B cell (primary cell): ENCODE results near the gene CALR. TPM values are rescaled to one million over a fixed set of nuclear protein-coding genes. Genes with fewer than 3 reads are reported as not detected.

ENCODE experiments used
- ATAC-seq: fragments of 200-7000 bp; cut with Tn5 transposase; one replicate; pipeline ENCODE4 v1.10.0; 2021; ENCODE audit warnings: low read depth, mild to moderate bottlenecking, moderate number of reproducible peaks, moderate library complexity
- CTCF ChIA-PET: fragments of 350-600 bp; sonication (Branson Sonifier 250); formaldehyde crosslinking; loops from one replicate; lab custom pipeline; 2021; ENCODE audit warnings: antibody characterized with exemption, inconsistent platforms; lab: Charles Lee
- POLR2A ChIA-PET: fragments of 350-600 bp; sonication (Branson Sonifier 250); formaldehyde crosslinking; loops from one replicate; lab custom pipeline; 2021; ENCODE audit warnings: antibody characterized with exemption; lab: Charles Lee
- DNase-seq: peaks from one replicate; pipeline ENCODE4 v3.0.0; 2013
- H2AFZ ChIP-seq: 2 replicates; pipeline ENCODE4 v1.6.1; 2012; ENCODE audit warnings: mild to moderate bottlenecking, low read depth, low read length; ENCODE audit not compliant: insufficient read depth, poor library complexity, severe bottlenecking
- H3K27ac ChIP-seq, 2 donors: 1 replicate in 1 of 2; 2 replicates in 1 of 2; pipeline ENCODE4 v1.5.1; 2012 to 2013; ENCODE audit warnings: low read length in 2 of 2, mild to moderate bottlenecking in 2 of 2, moderate library complexity in 1 of 2
- H3K27me3 ChIP-seq, 4 experiments: fragments of 200-600 bp in 1 of 4; sonication (generic) in 1 of 4; replicated peaks in 1 of 4; 1 replicate in 2 of 4; 2 replicates in 2 of 4; pipeline versions ENCODE4 v1.6.1 to v1.7.0; 2013 to 2016; ENCODE audit warnings: low read length in 3 of 4, mild to moderate bottlenecking in 2 of 4, mixed read lengths in 1 of 4, moderate library complexity in 1 of 4; ENCODE audit not compliant: insufficient read depth in 4 of 4, control insufficient read depth in 3 of 4; ENCODE audit errors: control extremely low read depth in 1 of 4
- H3K36me3 ChIP-seq, 2 experiments: replicated peaks in 1 of 2; 1 replicate in 1 of 2; 2 replicates in 1 of 2; pipeline versions ENCODE4 v1.6.1 to v1.7.1; 2013; ENCODE audit warnings: low read length in 1 of 2; ENCODE audit not compliant: insufficient read depth in 2 of 2, control insufficient read depth in 1 of 2; ENCODE audit errors: control extremely low read depth in 1 of 2, extremely low read depth in 1 of 2
- H3K4me1 ChIP-seq, 2 donors: fragments of 200-600 bp in 1 of 2; sonication (generic) in 1 of 2; 1 replicate in 1 of 2; 2 replicates in 1 of 2; pipeline versions ENCODE4 v1.5.1 to v1.6.1; 2013 to 2017; ENCODE audit warnings: low read length in 2 of 2; ENCODE audit not compliant: control insufficient read depth in 2 of 2, insufficient read depth in 2 of 2
- H3K4me2 ChIP-seq: replicated peaks from 2 replicates; pipeline ENCODE3; 2012; ENCODE audit warnings: mild to moderate bottlenecking, low read depth, low read length; ENCODE audit not compliant: poor library complexity, severe bottlenecking
- H3K4me3 ChIP-seq, 5 experiments: fragments of 200-600 bp in 1 of 5; sonication (generic) in 1 of 5; 1 replicate in 3 of 5; 2 replicates in 2 of 5; pipeline versions ENCODE4 v1.5.1 to v1.7.0; 2011 to 2016; ENCODE audit warnings: low read length in 4 of 5, mild to moderate bottlenecking in 4 of 5, low read depth in 2 of 5, control low read depth in 1 of 5, moderate library complexity in 1 of 5; ENCODE audit not compliant: insufficient read depth in 1 of 5; ENCODE audit errors: control extremely low read depth in 1 of 5, extremely low read depth in 1 of 5
- H3K79me2 ChIP-seq: fragments of 200-600 bp; sonication (generic); one replicate; pipeline ENCODE4 v1.6.0; 2016; ENCODE audit warnings: low read length; ENCODE audit not compliant: control insufficient read depth, insufficient read depth
- H3K9ac ChIP-seq: fragments of 200-600 bp; sonication (generic); 2 replicates; pipeline ENCODE4 v1.6.1; 2017; ENCODE audit warnings: mild to moderate bottlenecking, low read length, moderate library complexity
- H3K9me3 ChIP-seq, 3 donors: one replicate each; pipeline versions ENCODE4 v1.6.1 to v1.7.1; 2013; ENCODE audit warnings: low read length in 2 of 3; ENCODE audit not compliant: control insufficient read depth in 2 of 3, insufficient read depth in 1 of 3; ENCODE audit errors: control extremely low read depth in 1 of 3
- H4K20me1 ChIP-seq: 2 replicates; pipeline ENCODE4 v1.6.0; 2012; ENCODE audit warnings: mild to moderate bottlenecking, low read length; ENCODE audit not compliant: insufficient read depth, control insufficient read depth, poor library complexity, severe bottlenecking
- H3K27ac Mint-ChIP-seq: one replicate; pipeline ENCODE4 v1.8.0; 2021; ENCODE audit warnings: mixed read lengths
- H3K27me3 Mint-ChIP-seq: one replicate; pipeline ENCODE4 v1.8.0; 2021; ENCODE audit warnings: mixed read lengths
- H3K4me1 Mint-ChIP-seq: one replicate; pipeline ENCODE4 v1.8.0; 2021; ENCODE audit warnings: mixed read lengths
- H3K4me3 Mint-ChIP-seq: one replicate; pipeline ENCODE4 v1.8.0; 2021; ENCODE audit warnings: mixed read lengths
- H3K9me3 Mint-ChIP-seq: one replicate; pipeline ENCODE4 v1.8.0; 2022; ENCODE audit warnings: mixed read lengths; ENCODE audit not compliant: insufficient read depth
- CTCF ChIP-seq: fragments of 200-600 bp; IDR thresholded peaks from one replicate; pipeline ENCODE4 v1.8.0; 2022; ENCODE audit warnings: antibody characterized with exemption, mild to moderate bottlenecking
- EZH2 ChIP-seq: IDR thresholded peaks from 2 replicates; pipeline ENCODE4 v1.6.1; 2012; ENCODE audit warnings: borderline replicate concordance, low read depth, mild to moderate bottlenecking, moderate library complexity, low read length; ENCODE audit not compliant: insufficient read depth, poor library complexity, severe bottlenecking
- WGBS: methylation state at CpG from one replicate; pipeline ENCODE4 v1.1.5; 2013; ENCODE audit warnings: missing lambda C conversion rate; ENCODE audit not compliant: insufficient coverage; 5-methylcytosine and 5-hydroxymethylcytosine counted together
- intact Hi-C: fragments of 100-400 bp; cut with micrococcal nuclease; formaldehyde crosslinking; loops from one replicate; pipeline ENCODE4 v1.10.0; 2022
- polyA plus RNA-seq: library from polyadenylated mRNA; depleted of rRNA; stranded (reverse); fragments of >200 nt; gene quantifications from 2 replicates; pipeline ENCODE4 v1.2.3, GENCODE V29; 2012
- total RNA-seq, 2 donors: library from RNA; stranded (reverse); fragments of 120-200 nt in 1 of 2; gene quantifications; 1 replicate in 1 of 2; 2 replicates in 1 of 2; pipeline versions ENCODE4 v1.2.3 to v1.2.4, GENCODE V29; 2013 to 2022

CALR gene
- total and polyA plus RNA-seq, 2 donors (not counting 1 experiment from before 2014, with no cell fraction given), result 214 to 385 TPM

DNA sequence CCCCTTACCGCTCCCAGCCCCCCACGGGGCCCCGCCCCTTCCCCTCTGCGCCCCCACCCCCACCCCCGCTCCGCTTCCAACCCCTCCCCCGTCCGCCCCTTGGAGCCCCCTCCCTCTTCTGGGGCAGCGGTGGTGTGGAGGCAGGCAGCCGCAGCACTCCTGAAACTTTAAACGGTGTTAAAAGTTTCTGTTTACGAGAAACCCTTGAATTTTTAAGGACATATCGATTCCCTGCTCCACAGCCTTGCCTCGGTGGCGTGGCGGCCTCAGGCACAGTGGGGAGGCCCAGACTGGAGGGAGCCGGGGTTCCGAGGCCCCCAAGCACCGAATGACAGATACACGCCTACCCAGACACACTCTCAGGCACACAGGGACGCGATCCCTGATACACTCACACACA is 52.0 kb downstream of the CALR start:
- Mint-ChIP-seq H3K9me3 (no peaks in the 10 kb centered on the region), H3K4me3 (no peak overlapping the region), H3K4me1 (peaks cover 11% of the 10 kb centered on the region), H3K27ac (no peak overlapping the region), H3K27me3 (peaks cover 13% of the 10 kb centered on the region)
- Histone ChIP-seq H4K20me1 (no peaks in the 10 kb centered on the region), H3K36me3 (no peaks in the 10 kb centered on the region), H3K4me1 (peaks cover 6 to 10% of the 10 kb centered on the region in 2 donors), H2AFZ (no peak overlapping the region), H3K9me3 (no peaks in the 10 kb centered on the region), H3K27me3 (peaks cover 0 to 13% (median 4%) of the 10 kb centered on the region in 4 experiments), H3K9ac (no peak overlapping the region), H3K79me2 (no peaks in the 10 kb centered on the region), H3K4me2 (no peak overlapping the region), H3K27ac (no peak overlapping the region), H3K4me3 (no peak overlapping the region)
- intact Hi-C loops, result loop anchor here (5.0 kb wide), 1 partner anchor 1223 kb away; the partner anchor contains the start of gene ZNF441
- DNase-seq (no peak), ATAC-seq (no peak)
- ChIA-PET POLR2A (no interaction called here), CTCF (no interaction called here)
- TF ChIP-seq EZH2, result no peak
- no peak for TF ChIP-seq CTCF
- WGBS, result 87% methylated on average over 11 of the region's 22 CpGs

DNA sequence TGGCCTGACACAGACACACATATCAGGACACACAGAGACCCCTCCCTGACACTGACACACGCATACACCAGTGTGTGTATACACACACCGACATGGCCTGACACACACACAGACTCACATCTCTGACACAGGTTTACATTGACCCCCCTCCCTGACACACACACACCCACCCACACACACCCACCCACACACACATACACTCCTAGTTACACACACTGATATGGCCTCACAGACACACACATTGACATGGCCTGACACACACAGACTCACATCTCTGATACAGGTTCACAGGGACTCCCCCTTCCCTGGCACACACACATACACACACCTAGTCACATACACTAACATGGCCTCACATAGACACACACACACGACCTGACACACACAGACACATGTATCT is 52.4 kb downstream of the CALR start:
- ChIA-PET CTCF (no interaction called here), POLR2A (no interaction called here)
- peaks cover 13% of the 10 kb centered on the region for H3K27me3 Mint-ChIP-seq
- H3K27ac Mint-ChIP-seq, result no peak overlapping the region
- Histone ChIP-seq H3K9me3 (no peaks in the 10 kb centered on the region), H3K4me2 (no peak overlapping the region), H4K20me1 (no peaks in the 10 kb centered on the region), H2AFZ (no peak overlapping the region), H3K4me1 (peaks cover 6% of the 10 kb centered on the region in 2 donors), H3K36me3 (no peaks in the 10 kb centered on the region), H3K27ac (no peak overlapping the region), H3K4me3 (no peak overlapping the region), H3K27me3 (peaks cover 0 to 13% (median 4%) of the 10 kb centered on the region in 4 experiments), H3K9ac (no peak overlapping the region), H3K79me2 (no peaks in the 10 kb centered on the region)
- 83% methylated on average over 3 of the region's 3 CpGs for WGBS
- DNase-seq (no peak), ATAC-seq (no peak)
- peaks cover 8% of the 10 kb centered on the region for H3K4me1 Mint-ChIP-seq
- H3K9me3 Mint-ChIP-seq, result no peaks in the 10 kb centered on the region
- TF ChIP-seq CTCF, result no peak
- no peak for TF ChIP-seq EZH2
- no peak overlapping the region for H3K4me3 Mint-ChIP-seq
- intact Hi-C loops, result loop anchor here (5.0 kb wide), 1 partner anchor 1224 kb away; the partner anchor contains the start of gene ZNF441
